ENCODE data around the gene INPP5J. TPM values are rescaled to one million over a fixed set of nuclear protein-coding genes. Genes with fewer than 3 reads are reported as not detected.

INPP5J gene
- total RNA-seq, 1 experiment from 2014 or later = 4.2 TPM

DNA sequence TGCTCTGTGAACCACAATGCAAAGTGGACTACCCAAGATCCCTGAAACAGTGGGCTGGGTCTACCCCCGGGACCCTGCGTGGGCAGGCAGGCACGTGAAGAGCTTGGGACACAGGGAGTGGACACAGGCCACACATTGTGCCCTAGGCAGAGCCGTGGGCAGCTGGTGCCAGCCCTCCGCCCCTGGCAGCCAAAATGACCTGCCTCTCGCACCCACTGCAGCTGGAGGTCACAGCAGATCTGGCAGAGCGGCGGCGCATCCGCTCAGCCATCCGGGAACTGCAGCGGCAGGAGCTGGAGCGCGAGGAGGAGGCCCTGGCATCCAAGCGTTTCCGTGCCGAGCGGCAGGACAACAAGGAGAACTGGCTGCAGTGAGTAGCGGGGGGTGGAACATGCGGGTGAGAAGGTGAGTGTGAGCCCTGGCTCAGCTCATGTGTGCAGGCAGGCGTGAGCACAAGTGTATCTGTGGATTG is 35.0 kb upstream of the INPP5J start:
- DNase-seq = no peak
- peaks cover 18% of the 10 kb centered on the region for H3K36me3 Mint-ChIP-seq (ENCODE audit: insufficient read depth, unreplicated experiment)
- CTCF ChIA-PET = no interaction called here
- BruUV-seq (replicated peaks) = no TSS peak
- no peaks in the 10 kb centered on the region for H3K9me3 Mint-ChIP-seq (ENCODE audit: low read depth, unreplicated experiment)
- intact Hi-C loops (cut with micrococcal nuclease; ENCODE audit: unreplicated experiment) = no loop called here
- H3K27ac Mint-ChIP-seq (ENCODE audit: unreplicated experiment) = no peak overlapping the region
- TF ChIP-seq, protein P1, sequence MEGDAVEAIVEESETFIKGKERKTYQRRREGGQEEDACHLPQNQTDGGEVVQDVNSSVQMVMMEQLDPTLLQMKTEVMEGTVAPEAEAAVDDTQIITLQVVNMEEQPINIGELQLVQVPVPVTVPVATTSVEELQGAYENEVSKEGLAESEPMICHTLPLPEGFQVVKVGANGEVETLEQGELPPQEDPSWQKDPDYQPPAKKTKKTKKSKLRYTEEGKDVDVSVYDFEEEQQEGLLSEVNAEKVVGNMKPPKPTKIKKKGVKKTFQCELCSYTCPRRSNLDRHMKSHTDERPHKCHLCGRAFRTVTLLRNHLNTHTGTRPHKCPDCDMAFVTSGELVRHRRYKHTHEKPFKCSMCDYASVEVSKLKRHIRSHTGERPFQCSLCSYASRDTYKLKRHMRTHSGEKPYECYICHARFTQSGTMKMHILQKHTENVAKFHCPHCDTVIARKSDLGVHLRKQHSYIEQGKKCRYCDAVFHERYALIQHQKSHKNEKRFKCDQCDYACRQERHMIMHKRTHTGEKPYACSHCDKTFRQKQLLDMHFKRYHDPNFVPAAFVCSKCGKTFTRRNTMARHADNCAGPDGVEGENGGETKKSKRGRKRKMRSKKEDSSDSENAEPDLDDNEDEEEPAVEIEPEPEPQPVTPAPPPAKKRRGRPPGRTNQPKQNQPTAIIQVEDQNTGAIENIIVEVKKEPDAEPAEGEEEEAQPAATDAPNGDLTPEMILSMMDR (IDR thresholded peaks at IDR 0.05; ENCODE audit: unreplicated experiment) = no peak
- no peaks in the 10 kb centered on the region for H3K27me3 Mint-ChIP-seq (ENCODE audit: unreplicated experiment)
- no peak overlapping the region for H3K4me3 Mint-ChIP-seq (ENCODE audit: low read depth, unreplicated experiment)
- H3K4me1 Mint-ChIP-seq (ENCODE audit: low read depth, unreplicated experiment) = peaks cover 12% of the 10 kb centered on the region

DNA sequence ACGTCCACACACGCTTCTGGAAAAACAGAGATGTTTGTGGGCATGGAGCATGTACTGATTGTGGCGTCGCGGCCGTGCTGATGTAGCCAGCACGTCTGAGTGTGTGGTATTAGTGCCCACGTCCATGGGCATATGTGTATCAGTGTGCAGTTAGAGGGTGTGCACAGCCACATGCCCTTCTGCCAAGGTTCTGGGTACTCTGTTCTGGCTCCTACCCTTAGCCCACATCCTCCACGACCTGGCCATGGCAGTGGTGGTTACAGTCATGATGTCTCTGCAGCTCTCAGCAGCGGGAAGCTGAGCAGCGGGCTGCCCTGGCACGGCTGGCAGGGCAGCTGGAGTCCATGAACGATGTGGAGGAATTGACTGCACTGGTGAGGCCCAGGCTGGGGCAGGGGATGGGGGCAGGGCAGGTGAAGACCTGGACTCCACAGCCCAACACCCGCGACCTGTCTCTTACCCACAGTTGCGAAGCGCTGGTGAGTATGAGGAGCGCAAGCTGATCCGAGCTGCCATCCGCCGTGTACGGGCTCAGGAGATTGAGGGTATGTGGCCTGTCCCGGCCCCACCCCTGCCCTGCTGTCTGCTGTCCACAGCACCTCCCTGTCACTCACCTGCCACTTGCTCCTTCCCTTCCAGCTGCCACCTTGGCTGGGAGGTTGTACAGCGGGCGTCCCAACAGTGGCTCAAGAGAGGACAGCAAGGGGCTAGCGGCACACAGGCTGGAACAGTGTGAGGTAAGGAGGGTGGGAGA is 34.4 kb upstream of the INPP5J start:
- no TSS peak for BruUV-seq (replicated peaks)
- Mint-ChIP-seq H3K36me3 (ENCODE audit: insufficient read depth, unreplicated experiment) (peaks cover 15% of the 10 kb centered on the region), H3K4me1 (ENCODE audit: low read depth, unreplicated experiment) (peaks cover 6% of the 10 kb centered on the region), H3K4me3 (ENCODE audit: low read depth, unreplicated experiment) (no peak overlapping the region), H3K27me3 (ENCODE audit: unreplicated experiment) (no peaks in the 10 kb centered on the region), H3K27ac (ENCODE audit: unreplicated experiment) (no peak overlapping the region), H3K9me3 (ENCODE audit: low read depth, unreplicated experiment) (no peaks in the 10 kb centered on the region)
- intact Hi-C loops (cut with micrococcal nuclease; ENCODE audit: unreplicated experiment) = no loop called here
- CTCF ChIA-PET = interaction anchor here (0.6 kb wide), 1 partner anchor 61 kb away, joined by 3 read pairs; no protein-coding TSS in a partner anchor
- no peak for DNase-seq
- TF ChIP-seq, protein P1 (IDR thresholded peaks at IDR 0.05; ENCODE audit: unreplicated experiment) = no peak

DNA sequence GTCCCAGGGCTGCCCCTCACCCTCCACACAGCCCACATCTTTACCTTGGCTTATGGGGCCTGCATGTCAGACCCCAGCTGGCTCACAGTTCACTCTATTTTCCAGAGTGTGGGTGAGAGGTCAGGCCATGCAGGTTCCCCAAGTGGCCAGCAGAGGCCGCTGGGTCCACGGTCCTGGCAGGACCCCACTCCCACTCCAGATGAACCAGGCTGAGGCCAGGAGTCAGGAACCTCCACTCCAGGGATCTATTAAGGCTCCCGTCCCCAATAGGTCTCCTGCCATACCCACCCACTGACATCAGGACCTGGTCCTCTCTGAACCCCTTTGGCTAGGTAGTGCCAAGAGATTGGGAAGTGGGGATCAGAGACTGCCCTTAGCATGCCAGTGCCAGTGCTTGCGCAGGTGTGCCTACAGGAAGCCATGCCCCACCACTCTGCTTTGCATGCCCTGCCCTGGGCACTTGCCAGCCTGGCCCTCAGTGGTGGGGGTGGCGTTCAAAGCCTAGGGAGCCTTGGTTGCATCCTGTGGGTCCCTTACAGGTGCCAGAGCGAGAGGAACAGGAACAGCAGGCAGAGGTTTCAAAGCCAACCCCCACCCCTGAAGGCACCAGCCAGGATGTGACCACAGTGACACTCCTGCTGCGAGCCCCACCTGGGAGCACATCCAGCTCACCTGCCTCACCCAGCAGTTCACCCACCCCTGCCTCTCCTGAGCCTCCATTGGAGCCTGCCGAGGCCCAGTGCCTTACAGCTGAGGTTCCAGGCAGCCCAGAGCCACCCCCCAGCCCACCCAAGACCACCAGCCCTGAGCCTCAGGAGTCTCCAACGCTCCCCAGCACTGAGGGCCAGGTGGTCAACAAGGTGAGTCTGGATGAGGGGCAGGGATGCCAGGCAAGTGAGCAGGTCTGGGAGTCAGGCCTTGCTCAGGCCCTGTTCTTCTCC is 33.3 kb upstream of the INPP5J start:
- intact Hi-C loops (cut with micrococcal nuclease; ENCODE audit: unreplicated experiment) = no loop called here
- H3K27ac Mint-ChIP-seq (ENCODE audit: unreplicated experiment) = no peak overlapping the region

More for the DNA sequence above, 33.3 kb upstream of the INPP5J start:
- CTCF ChIA-PET = interaction anchor here (0.6 kb wide), 1 partner anchor 60 kb away, joined by 3 read pairs; no protein-coding TSS in a partner anchor
- Mint-ChIP-seq H3K36me3 (ENCODE audit: insufficient read depth, unreplicated experiment) (peaks cover 10% of the 10 kb centered on the region), H3K4me3 (ENCODE audit: low read depth, unreplicated experiment) (no peak overlapping the region), H3K4me1 (ENCODE audit: low read depth, unreplicated experiment) (no peaks in the 10 kb centered on the region), H3K27me3 (ENCODE audit: unreplicated experiment) (no peaks in the 10 kb centered on the region), H3K9me3 (ENCODE audit: low read depth, unreplicated experiment) (no peaks in the 10 kb centered on the region)
- TF ChIP-seq, protein P1 (IDR thresholded peaks at IDR 0.05; ENCODE audit: unreplicated experiment) = peak; percentile 76
- no TSS peak for BruUV-seq (replicated peaks)
- peak; percentile 52 for DNase-seq

Measured in Calu3 (cell line).